Measurements from ENCODE around the gene MBTPS1.

MBTPS1 gene

DNA sequence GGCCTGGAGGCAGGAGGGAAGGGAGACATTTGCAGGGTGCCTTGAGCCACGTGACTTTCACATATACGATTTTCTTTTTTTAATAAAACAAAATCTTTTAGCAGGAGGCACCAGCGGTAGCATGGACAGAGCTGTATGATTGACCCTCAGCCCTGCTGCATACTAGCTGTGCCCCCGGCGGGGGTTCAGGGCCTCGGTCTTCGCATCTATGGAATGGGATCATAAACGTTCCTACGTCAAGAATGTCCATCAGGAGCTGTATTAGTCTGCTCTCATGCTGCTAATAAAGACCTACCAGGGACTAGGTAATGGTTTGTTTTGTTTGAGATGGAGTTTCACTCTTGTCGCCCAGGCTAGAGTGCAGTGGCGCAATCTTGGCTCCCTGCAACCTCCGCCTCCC is 101.3 kb downstream of the MBTPS1 start:
- TF ChIP-seq, protein P1, sequence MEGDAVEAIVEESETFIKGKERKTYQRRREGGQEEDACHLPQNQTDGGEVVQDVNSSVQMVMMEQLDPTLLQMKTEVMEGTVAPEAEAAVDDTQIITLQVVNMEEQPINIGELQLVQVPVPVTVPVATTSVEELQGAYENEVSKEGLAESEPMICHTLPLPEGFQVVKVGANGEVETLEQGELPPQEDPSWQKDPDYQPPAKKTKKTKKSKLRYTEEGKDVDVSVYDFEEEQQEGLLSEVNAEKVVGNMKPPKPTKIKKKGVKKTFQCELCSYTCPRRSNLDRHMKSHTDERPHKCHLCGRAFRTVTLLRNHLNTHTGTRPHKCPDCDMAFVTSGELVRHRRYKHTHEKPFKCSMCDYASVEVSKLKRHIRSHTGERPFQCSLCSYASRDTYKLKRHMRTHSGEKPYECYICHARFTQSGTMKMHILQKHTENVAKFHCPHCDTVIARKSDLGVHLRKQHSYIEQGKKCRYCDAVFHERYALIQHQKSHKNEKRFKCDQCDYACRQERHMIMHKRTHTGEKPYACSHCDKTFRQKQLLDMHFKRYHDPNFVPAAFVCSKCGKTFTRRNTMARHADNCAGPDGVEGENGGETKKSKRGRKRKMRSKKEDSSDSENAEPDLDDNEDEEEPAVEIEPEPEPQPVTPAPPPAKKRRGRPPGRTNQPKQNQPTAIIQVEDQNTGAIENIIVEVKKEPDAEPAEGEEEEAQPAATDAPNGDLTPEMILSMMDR (IDR thresholded peaks at IDR 0.05; ENCODE audit: extremely low read depth, missing control alignments): no peak
- DNase-seq (ENCODE audit: low spot score): no peak

DNA sequence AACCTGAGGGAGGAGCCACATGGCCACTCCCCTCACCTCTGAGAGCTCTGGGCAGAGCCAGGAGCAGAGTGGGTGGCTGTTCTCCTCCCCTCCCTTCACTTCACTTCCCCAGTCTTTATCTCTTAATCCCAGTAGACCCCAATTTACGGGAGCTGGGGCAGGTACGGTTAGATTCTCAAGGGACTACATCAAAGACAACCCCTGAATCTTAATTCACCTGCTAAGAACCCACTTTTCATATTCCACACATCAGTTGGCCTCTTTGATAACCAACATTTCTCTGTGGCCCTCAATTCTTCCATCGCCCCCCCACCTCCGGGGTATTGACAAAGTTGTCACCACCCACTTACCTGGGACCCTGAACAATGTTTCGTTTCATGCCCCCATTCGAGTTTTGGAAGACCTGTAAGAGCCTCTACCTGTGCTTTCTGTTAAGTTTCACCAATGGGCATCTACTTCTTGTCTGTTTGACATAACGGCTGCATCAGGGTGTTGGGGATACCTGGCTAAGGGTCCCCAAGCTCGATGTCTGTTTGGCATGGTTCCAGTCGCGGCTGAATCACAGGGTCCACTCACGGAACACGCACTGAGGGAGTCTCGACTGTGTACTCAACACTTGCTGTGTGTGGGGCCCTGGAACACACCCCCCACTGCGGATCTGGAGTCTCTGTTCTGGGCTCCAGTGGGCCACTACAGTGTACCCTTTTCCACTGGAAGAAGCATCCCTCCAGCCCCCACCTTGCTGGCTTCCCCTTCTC is 102.0 kb downstream of the MBTPS1 start:
- DNase-seq (ENCODE audit: low spot score): no peak
- TF ChIP-seq, protein P1 (IDR thresholded peaks at IDR 0.05; ENCODE audit: extremely low read depth, missing control alignments): no peak

DNA sequence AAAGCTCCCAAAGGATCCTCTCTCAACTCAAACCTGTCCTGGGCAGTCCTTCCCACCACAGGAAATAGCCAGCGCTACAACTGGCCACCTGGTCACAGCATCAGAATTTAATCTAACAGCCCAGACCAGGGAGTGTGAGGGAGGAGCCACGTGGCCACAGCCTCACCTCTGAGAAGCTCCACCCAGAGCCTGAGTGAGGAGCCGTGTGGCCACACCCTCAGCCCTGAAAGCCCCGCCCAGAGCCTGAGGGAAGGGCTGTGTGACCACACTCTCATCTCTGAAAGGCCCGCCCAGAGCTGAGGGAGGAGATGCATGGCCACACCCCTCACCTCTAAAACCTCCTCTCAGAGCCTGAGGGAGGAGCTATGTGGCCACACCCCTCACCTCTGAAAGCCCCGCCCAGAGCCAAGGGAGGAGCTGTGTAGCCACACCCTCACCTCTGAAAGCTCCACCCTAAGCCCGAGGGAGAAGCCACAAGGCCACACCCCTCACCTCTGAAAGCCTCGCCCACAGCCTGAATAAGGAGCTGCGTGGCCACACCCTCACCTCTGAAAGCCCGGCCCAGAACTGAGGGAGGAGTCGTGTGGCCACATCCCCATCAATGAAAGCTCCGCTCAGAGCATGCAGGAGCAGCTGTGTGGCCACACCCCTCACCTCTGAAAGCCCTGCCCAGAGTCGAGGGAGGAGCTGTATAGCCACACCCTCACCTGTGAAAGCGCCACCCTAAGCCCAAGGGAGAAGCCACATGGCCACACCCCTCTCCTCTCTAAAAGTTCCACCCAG is 102.8 kb downstream of the MBTPS1 start:
- TF ChIP-seq, protein P1 (IDR thresholded peaks at IDR 0.05; ENCODE audit: extremely low read depth, missing control alignments): no peak
- peak; percentile 69 for DNase-seq (ENCODE audit: low spot score)

DNA sequence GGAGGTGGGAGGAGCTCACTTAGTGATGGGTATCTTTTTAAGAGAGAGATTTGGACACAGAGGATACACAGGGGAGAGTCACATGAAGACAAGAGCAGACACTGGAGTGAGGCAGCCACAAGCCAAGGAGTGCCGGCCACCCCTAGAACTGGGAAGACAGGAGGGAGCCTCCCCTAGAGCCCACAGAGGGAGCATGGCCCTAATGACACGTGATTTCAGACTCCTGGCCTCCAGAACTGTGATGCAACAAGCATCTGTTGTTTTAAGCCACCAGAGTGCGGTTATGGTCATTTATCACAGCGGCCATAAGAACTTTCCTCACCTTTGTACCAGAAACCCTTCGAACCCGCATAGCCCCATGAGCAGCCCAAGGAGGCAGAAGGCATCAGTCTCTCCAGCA is 107.5 kb downstream of the MBTPS1 start:
- DNase-seq (ENCODE audit: low spot score): no peak
- TF ChIP-seq, protein P1 (IDR thresholded peaks at IDR 0.05; ENCODE audit: extremely low read depth, missing control alignments): no peak

DNA sequence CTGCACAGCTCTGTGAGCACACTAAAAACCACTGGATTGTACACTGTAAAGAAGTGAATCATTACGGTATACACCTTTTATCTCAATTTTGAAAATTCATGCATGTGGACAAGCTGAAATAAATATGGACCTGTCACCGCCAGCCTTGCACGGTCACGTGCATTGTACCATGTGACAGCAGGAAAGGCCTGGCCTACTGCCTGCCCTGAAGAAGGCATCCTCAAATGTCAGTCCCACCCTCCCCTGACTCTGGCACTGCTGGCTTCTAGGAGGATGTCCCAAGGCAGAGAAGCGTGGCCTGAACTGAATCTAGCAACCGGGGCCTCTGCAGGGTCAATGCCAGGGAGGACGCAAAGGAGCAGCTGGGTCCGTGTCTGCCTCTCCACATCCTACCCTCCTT is 108.8 kb downstream of the MBTPS1 start:
- no peak for DNase-seq (ENCODE audit: low spot score)
- TF ChIP-seq, protein P1 (IDR thresholded peaks at IDR 0.05; ENCODE audit: extremely low read depth, missing control alignments): no peak

DNA sequence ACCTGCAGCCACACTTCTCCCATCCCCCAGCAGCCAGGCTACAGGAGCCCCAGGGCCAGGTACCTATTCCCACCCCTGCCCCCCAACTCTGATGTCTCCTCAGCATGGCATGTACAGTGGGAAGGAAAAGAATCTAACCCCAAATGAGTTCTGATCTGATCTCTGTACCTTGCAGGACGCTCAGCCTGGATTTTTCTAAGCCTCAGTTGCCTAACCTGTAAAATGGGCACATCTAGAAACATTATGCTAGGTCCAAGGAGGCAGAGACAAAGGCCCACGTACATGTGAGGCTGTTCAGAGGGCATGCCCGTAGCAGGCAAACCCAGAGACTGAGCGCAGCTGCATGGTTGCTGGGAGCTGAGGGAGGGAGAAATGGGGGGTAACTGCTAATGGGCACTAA is 109.2 kb downstream of the MBTPS1 start:
- no peak for DNase-seq (ENCODE audit: low spot score)
- TF ChIP-seq, protein P1 (IDR thresholded peaks at IDR 0.05; ENCODE audit: extremely low read depth, missing control alignments): no peak

DNA sequence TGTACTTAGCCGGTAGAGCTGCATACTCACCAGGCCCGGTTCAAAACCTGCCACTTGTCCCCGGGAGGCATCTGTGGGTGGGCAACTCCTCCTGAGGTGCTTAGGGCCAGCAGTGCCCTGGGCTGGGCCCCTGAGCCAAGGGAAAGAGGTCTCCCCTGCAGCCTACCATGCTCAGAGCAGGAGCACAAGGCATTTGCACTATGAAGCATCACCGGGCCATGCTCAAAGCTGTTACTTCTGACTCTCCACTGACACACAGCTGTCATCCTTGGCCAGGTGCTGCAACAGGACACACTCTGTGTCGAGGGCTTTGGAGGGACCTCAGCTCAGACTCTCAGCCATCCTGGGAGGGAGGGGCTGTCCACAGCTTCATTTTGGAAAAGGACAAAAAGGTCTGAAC is 111.4 kb downstream of the MBTPS1 start:
- TF ChIP-seq, protein P1 (IDR thresholded peaks at IDR 0.05; ENCODE audit: extremely low read depth, missing control alignments): no peak
- no peak for DNase-seq (ENCODE audit: low spot score)

All from GM20000 (cell line).